GM18868 (cell line): ENCODE results near the gene DBN1.

Experiments used
- ATAC-seq: cut with Tn5 transposase; IDR thresholded peaks from one replicate; pipeline ENCODE4 v1.9.1; 2021; ENCODE audit warnings: mild to moderate bottlenecking, moderate library complexity; ENCODE audit not compliant: unreplicated experiment

DBN1 gene

GRCh38 chr5:177505075-177505474 lies 31.6 kb upstream of the DBN1 start:
- ATAC-seq: no peak

DNA sequence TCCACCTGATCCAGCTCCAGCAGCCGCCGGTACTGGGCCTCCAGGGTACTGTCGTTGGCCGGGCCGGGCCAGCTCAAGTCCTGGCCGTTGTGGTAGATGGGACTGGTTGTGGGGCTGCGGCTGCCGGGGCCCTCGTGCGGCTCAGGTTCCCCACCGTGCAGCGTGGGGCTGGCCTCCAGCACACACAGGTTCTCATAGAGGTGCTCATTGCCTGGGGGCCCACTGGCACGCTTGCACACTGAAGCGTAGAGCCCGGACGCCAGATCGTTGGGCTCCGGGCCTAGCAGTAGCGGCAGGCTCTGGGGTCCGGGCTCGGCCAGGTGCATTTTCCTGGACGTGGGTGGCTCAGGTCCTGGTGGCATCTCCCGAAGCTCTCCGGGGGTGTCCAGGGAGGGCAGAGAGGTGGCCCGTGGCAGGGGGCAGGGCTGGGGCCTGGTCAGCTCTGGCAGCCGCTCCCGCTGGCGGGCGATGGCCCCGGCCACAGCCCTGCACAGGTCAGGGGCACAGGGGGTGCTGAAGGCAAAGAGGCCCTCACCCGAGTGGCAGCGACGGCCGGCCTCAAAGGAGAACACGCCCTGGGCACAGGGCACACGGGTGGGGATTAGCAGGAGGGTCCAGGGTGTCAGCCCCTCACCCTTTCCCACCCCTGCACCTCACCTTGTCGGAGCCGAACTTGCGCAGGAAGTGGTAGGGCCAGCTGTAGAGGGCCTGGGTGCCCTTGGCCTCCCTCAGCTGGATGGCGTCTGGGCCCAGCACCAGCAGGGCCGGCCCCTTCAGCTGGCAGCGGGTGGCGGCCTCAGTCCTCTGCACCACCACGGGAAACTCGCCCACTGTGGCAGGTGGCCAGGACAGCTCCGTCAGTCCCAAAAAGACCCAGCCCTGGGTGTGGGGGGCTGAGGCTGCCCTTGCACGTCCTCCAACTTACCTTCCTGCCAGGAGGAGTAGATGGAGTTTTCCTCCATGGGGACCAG lies 30.9 kb upstream of the DBN1 start:
- ATAC-seq: no peak

- no peak for ATAC-seq
Measured at GRCh38 chr5:177503351-177504085, 30.1 kb upstream of the DBN1 start.

DNA sequence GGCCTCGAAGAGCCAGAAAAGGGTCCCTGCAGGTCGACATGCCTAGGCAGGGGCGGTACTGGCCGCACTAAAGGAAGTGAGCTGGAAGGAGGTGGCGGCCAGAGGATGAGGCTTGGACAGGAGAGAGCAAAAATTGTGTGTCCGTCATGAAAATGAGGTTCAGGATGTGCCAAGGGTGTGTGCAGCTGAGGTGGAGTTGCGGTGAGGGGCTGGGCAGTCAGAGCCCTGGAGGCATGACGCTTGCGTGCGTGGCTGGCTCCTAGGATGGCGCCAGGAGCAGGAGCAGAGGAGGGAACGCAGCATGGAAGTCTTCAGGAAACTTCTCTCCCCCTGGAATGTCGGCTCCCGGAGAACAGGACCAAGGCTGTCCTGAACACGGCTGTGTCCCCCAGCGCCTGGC lies 29.5 kb upstream of the DBN1 start:
- ATAC-seq: no peak

DNA sequence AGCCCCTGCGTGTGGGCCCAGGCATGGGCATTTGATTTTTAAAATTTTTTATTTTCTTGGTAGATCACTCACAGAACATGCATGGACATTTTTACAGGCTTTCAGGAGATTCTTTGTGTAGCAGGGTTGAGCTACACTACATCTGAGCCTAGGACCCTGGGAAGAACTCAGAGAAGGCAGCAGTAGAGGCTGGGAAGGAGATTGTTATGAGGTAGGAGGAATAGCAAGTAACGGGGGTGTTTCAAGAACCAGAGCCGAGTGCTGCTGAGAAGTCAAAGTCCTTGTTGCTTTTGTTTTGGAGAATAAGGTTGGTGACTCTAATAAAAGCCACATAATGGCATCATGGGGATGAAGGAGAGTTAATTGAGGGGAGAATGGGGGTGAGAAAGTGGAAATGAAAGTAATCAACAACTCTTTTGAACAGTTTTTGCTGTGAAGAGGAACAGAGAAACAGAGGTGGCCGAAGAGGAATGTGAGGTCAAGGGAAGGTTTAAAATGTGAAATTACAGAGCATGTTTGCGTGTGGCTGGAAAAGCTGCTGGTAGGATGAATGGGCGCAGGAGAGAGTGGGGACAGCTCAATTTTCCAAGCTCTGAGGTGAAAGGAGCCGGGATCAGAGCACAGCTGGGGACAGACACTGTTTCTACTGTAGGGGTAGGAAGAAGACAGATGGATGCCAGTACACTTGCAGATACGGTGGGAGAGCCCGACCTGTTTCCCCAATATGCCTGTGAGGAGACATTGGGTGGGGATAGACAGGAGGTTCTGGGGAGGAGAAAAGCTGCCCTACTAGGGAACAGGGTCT lies 28.6 kb upstream of the DBN1 start:
- ATAC-seq: no peak

- no peak for ATAC-seq
Measured at GRCh38 chr5:177500685-177501522, 27.5 kb upstream of the DBN1 start.

DNA sequence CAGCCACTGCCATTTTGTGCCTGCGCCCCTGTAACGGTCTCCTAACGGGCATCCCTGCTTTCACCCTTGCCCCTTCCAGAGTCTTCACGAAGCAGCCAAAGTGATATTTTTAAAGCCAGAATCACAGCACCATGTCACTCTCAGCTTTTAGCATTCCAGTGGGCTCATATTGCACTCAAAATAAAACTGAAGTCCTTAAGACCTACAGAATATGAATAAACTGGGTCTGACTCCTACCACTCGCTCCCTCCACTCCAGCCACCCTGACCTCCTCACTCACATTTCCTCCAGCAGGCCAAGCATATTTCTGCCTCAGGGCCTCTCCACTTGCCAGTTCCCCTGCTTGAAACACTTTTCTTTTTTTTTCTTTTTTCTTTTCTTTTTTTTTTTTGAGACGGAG lies 26.4 kb upstream of the DBN1 start:
- ATAC-seq: no peak

DNA sequence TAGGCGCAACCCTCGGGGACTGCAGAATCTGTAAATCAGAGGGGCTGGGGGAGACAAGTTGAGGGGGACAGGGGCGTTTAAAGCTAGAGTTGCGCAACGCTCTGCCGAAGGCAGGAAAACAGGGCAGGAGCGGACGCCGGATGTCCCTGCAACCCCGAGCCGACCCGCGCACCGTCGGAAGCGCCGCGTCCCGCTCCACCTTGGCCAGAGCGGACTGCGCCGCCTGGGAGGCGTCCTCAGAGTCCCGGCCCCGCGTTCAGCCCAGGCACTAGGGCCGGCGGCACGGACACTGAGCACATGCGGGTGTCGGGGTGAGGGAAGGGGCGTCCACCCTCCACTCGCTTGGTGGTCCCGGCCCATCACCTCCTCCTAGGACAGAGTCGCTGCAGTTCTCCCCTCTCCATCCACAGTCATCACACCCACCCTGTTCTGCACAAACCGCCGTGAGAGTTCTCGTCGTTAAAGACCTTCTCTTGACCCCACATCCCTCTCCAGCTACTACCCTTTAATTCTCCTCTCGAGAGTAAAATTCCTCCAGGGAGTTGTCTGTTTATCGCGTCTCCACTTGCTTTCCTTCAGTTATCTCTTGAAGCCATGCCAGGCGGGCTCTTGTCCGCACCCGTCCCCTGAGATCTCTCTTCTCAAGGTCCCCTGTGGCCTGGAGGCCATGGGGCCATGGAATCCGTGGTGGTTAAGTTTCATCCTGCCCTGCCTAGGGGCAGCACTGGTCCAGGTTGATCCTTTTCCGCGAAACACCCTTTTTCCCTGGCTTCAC lies 24.8 kb upstream of the DBN1 start:
- no peak for ATAC-seq

DNA sequence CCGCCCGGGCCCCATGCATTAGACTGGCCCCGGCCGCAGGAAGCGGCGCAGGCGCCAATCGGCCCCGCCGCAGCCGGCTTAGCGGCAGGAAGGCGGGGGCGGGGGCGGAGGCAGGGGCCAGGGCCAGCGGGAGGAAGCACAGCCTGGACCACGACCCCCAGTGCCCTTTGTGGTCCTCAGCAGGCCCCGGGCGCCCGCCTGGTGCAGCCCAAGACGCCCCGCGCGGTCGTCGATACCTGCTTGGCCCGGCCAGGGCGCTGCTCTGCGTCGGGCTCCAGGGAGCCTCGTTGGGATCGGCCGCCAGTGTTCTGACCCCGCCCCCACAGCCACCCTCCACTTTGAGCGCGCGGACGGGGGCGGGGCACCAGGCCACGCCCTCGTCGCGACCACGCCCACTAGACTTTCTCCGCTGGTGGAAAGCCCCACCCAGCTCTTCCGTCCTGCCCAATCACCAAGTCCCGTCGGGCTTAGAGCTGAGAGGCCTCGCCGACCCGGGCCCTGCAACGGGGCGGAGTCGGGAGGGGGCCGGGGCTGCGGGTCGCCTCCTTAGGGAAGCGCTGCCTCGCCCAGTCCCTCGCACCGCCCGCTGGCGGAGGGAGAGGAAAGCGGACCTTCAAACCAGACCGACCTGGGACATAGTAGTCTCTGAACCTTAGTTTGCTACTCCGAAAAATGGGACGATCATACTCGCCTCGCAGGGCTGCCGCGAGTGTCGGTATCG lies 24.0 kb upstream of the DBN1 start, which contains the start of gene PDLIM7:
TSS of gene PDLIM7 (minus strand) at position 313 of the 721 bp plus-strand sequence. CDS start 1,092 bp downstream, outside the sequence.
- ATAC-seq: peak; percentile 72

DNA sequence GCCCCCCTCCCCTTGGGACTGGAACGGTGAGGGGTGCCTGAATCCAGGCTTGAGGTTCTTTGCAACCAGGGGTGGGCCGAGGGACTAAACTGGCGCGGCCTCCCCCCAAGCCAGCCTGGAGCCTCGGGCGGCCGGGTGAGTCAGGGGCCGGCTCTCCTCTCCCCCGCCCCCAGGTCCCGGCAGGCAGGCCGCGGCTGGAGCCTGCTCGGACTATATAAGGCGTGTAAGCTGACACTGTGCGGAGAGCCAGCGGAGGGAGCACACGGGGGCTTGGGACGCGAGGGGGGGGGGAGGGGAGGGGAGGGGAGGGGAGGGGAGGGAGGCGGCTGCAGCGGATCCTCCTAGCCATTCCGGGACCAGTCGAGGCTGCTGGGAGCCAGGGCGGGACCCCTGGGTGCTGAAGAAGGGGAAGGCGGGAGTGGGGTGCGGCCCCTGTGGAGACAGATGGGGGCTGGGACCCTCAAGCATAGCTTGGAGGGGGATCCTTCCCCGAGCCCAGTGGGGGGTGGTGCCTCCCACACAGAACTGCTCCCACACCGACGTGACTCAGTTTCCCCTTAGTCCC lies 23.4 kb upstream of the DBN1 start:
- no peak for ATAC-seq

DNA sequence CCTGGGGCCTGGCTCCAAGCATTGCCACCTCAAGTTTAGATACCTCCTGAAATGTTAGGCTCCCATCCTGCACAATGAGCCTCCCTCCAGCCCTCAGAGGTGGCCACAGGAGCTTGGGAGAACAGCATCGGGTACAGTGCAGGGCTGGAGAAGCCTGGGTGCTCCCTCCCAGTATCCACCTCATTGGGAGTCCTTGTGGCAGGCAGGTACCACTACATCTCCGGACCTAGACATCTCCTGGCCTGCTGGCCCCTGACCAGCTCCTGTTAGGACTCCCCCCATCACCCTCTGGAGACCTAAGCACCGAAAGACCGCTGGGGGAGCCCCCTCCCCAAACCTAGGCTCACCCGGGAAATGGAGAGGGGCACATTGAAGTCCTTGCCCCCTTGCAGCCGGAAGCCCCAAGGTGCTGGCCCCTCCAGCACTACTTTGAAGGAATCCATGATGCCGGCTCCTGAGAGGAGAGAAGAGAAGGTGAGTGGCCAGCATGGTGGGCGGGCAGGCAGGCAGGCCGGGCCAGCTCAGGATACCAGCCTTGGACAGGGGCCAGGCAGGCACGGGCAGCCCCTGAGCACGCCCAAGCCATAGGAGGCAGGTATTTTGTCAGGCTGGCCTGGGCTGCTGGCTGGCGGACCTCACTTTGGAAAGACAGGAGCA lies 22.8 kb upstream of the DBN1 start:
- no peak for ATAC-seq

DNA sequence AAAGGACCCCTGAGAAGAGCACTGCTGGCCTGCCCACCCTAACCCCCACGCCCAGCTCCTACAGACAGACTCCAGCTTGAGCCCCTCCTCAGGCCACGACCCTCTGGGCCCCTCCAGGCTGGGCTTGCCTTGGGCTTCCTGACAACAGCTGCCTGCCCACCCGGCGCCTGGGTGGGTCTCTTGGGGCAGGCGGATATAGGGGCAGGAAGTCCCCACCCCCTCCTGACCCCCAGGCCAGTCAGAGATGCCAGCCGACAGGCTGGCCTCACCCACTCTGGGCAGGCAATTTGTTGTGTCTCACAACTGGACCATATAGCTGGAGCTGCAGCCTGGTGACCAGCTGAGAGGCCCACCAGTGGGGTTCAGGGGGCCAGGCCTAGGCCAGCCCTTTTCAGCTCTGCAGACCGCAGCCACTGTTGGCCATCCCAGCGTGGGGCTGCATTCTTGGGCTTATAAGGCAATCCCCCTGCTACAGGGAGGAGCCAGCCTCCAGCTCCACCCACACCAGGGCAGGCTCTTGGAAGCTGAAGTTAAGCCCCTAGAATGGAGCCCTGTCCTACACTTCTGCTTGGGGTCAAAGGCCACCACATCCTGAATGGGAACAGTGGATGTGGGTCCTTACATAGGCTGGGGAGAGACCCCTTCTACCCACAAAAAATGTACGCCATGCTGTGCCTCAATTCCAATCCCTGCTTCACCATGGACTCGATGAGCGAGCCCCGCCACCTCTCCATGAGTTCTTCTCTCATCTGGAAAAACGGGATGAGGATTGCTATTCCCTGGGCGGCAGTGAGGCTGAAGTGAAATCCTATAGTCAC lies 22.0 kb upstream of the DBN1 start:
- ATAC-seq: no peak

DNA sequence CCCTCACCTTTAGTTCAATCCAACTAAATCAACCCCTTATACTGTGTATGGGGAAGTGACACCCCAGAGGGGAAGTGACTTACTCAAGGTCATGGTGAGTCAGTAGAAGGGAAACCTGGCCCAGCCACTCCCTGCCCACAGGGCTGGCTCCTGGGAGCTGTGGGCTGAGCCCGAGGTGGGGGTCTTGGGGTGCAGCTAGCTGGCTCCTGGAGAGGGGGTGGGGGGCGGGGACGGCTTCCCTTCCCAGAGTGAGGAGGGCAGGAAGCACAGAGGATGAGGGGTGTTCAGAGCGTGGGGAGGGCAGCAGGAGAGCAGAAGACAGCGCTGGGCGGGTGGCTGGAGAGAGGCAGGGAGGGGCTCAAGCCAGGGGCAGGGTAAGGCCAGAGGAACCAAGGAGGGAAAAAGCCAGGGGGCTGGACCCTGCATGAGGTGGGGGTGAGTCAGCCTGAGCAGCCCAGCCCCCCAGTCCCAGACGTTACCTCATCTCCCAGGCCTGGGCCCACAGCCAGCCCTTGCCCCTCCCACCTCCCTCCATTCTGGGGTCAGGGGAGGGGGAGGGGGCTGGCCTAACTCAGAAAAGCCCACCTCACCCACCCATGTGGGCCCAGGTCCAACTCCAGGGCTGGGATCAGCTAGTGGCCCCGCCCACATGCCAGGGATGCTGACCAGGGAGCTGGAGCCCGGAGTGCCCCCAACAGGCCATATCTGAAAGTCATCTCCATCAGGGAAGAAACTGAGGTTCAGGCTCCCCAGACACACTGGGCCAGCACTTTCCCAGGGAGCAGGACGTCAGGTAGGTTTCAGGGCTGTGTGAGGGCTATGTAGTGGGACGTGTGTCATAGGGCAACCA lies 21.1 kb upstream of the DBN1 start:
- ATAC-seq: no peak

DNA sequence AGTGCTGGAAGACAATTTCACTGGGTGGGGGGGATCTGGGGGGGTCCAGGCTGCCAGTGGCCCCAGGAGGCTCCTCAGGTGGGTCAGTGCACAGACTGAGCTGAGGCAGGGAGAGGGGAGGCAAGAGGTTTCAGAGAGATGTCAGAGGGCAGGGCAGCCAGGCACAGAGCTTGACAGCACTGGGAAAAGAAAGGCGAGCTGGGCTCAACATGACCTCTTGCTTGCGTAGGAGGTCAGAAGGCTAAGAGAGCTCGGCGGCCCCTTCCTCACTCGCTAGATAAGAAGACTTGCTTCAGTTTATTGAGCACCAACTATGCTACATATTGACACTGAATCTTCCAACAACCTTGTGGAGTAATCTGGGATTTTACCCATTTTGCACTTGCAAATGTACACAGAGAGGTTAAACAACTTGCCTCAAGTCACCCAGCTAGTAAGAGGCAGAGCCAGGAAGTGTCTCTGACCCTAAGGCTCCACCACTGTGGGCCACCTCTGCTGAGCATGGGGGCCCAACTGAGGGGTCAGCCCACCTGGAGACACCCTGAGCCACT lies 20.4 kb upstream of the DBN1 start:
- ATAC-seq: no peak

DNA sequence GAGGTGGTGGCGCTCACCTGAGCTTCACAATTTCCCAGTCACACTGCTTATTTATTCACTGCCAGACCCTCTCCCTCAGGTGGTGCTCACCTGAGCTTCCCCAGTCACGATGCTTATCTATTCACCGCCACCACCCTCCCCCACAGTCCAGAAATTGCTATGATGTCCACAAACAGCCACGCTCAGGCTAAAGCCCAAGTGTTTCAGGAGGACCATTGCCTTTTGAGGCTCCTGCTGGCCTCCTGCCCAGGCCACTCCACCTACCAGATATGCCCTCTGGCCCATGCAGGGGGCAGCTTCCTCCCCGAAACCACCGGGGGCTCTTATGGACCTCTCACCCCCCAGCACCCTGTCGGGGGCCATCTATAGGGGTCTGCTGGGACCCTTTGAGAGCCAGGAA lies 19.4 kb upstream of the DBN1 start:
- no peak for ATAC-seq
